ENCODE results near the gene C20orf202.

C20orf202 gene

DNA sequence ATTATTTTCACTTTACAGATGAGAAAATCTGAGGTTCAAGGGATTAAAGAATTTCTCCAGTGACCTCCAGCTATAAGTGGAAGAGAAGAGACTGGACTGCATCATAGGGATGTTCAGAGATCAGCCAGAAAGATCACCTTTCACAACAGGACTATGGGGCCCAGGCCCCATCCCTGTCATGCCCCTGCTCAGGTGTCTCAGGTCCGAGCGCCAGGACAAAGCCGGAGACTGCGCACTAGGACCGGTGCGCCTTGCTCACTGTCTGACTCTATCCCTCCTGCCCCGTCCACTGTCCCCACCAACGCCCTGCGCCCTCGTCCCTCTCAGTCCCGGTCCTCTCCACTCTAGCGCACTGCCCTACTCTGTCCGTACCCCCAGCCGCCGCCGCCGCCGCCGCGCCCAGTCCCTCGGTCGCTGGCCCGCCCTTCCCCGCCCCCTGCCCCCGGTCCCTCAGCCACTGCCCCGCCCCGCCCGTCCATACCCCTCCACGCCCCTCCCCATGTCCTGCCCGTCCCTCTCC, 22.1 kb downstream of the C20orf202 start:
- no peak overlapping the region for H3K27ac ChIP-seq (ENCODE audit: low read depth, low read length)
- H3K4me2 ChIP-seq (ENCODE audit: low read depth, low read length, poor library complexity, severe bottlenecking): no peak overlapping the region
- no peak overlapping the region for H3K4me3 ChIP-seq (ENCODE audit: insufficient read depth, low read length, poor library complexity, severe bottlenecking)
- no peaks in the 10 kb centered on the region for H3F3A ChIP-seq (ENCODE audit: insufficient read depth)
- no peaks in the 10 kb centered on the region for H4K20me1 ChIP-seq (ENCODE audit: low read depth, low read length)
- H3K9me2 ChIP-seq (replicated peaks; ENCODE audit: insufficient read depth, low read length): no peaks in the 10 kb centered on the region
- H3K9me3 ChIP-seq (ENCODE audit: insufficient read depth, low read length): no peaks in the 10 kb centered on the region
- H3K36me3 ChIP-seq (ENCODE audit: low read length): no peaks in the 10 kb centered on the region
- no peaks in the 10 kb centered on the region for H3K79me2 ChIP-seq (ENCODE audit: insufficient read depth, low read length)
- no peaks in the 10 kb centered on the region for H3K27me3 ChIP-seq (ENCODE audit: low read length)
- no peak for TF ChIP-seq CTCF (IDR thresholded peaks at IDR 0.05; ENCODE audit: insufficient read depth, low read length, poor library complexity, severe bottlenecking)
- no peak for TF ChIP-seq EZH2phosphoT487 (conservative IDR thresholded peaks at IDR 0.05; ENCODE audit: low read length)
- no peak overlapping the region for H2AFZ ChIP-seq (ENCODE audit: low read depth, low read length, severe bottlenecking)
- no peak overlapping the region for H3K9ac ChIP-seq (ENCODE audit: low read length)

DNA sequence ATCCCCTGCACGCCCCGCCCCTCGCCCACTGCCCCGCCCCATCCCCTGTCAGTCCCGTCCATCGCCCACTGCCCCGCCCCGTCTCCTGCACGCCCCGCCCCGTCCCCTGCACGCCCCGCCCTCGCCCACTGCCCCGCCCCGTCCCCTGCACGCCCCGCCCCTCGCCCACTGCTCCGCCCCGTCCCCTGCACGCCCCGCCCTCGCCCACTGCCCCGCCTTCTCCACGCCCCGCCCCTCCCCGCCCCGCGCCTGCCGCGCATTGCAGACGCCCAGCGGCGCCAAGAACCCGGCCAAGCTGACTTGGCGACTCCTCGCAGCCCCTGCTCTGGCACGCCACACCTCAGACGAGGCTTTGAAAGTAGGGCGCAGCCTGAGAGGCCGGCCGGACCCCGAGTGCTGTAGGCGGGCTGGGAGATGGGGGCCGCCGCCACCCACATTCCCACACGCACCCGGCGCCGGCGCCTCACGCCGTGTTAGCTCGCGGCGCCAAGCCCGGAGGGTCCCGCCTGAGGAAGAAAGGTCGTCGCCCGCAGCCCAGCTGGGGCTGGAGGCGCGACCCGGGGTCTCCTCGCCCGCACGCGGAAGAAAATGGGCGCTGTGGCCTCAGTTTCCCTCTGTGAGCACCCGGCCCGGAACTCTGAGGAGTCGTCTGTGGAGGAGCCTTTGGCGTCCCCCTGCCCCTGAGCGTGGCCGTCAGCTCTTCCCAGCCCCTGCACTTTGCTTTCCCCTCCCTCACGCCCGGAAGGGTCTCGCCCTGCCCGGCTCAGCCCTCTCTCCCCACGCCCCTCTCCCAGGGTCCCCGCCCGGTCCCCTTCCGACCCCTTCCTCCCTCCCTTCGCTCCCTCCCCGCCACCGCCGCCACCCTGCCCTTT, 22.8 kb downstream of the C20orf202 start, which contains the start of gene RAD21L1:
RAD21L1 (plus strand) TSS at position 262 of the 872 bp plus-strand sequence. CDS start 2,410 bp downstream, outside the sequence.
- H3K4me3 ChIP-seq (ENCODE audit: insufficient read depth, low read length, poor library complexity, severe bottlenecking): no peak within 1 kb of the TSS
- no peaks in the 10 kb centered on the region for H3K79me2 ChIP-seq (ENCODE audit: insufficient read depth, low read length)
- H3K9ac ChIP-seq (ENCODE audit: low read length): no peak within 1 kb of the TSS
- no peak within 1 kb of the TSS for H3K27ac ChIP-seq (ENCODE audit: low read depth, low read length)
- no peak within 1 kb of the TSS for H2AFZ ChIP-seq (ENCODE audit: low read depth, low read length, severe bottlenecking)
- no peaks in the 10 kb centered on the region for H3F3A ChIP-seq (ENCODE audit: insufficient read depth)
- H3K27me3 ChIP-seq (ENCODE audit: low read length): no peaks in the 10 kb centered on the region
- no peaks in the 10 kb centered on the region for H3K36me3 ChIP-seq (ENCODE audit: low read length)
- no peaks in the 10 kb centered on the region for H3K9me3 ChIP-seq (ENCODE audit: insufficient read depth, low read length)
- TF ChIP-seq CTCF (IDR thresholded peaks at IDR 0.05; ENCODE audit: insufficient read depth, low read length, poor library complexity, severe bottlenecking) (no peak), EZH2phosphoT487 (conservative IDR thresholded peaks at IDR 0.05; ENCODE audit: low read length) (no peak)
- H3K9me2 ChIP-seq (replicated peaks; ENCODE audit: insufficient read depth, low read length): no peaks in the 10 kb centered on the region
- no peak within 1 kb of the TSS for H3K4me2 ChIP-seq (ENCODE audit: low read depth, low read length, poor library complexity, severe bottlenecking)
- no peaks in the 10 kb centered on the region for H4K20me1 ChIP-seq (ENCODE audit: low read depth, low read length)

- Histone ChIP-seq H3K4me2 (ENCODE audit: low read depth, low read length, poor library complexity, severe bottlenecking) (no peak overlapping the region), H3K9me3 (ENCODE audit: insufficient read depth, low read length) (no peaks in the 10 kb centered on the region), H3K27ac (ENCODE audit: low read depth, low read length) (no peak overlapping the region), H3K79me2 (ENCODE audit: insufficient read depth, low read length) (no peaks in the 10 kb centered on the region), H3K9me2 (replicated peaks; ENCODE audit: insufficient read depth, low read length) (no peaks in the 10 kb centered on the region), H3F3A (ENCODE audit: insufficient read depth) (no peaks in the 10 kb centered on the region), H3K36me3 (ENCODE audit: low read length) (no peaks in the 10 kb centered on the region), H2AFZ (ENCODE audit: low read depth, low read length, severe bottlenecking) (no peak overlapping the region), H3K27me3 (ENCODE audit: low read length) (no peaks in the 10 kb centered on the region), H4K20me1 (ENCODE audit: low read depth, low read length) (no peaks in the 10 kb centered on the region), H3K4me3 (ENCODE audit: insufficient read depth, low read length, poor library complexity, severe bottlenecking) (no peak overlapping the region), H3K9ac (ENCODE audit: low read length) (no peak overlapping the region)
- TF ChIP-seq CTCF (IDR thresholded peaks at IDR 0.05; ENCODE audit: insufficient read depth, low read length, poor library complexity, severe bottlenecking): no peak
- TF ChIP-seq EZH2phosphoT487 (conservative IDR thresholded peaks at IDR 0.05; ENCODE audit: low read length): no peak
Observed at GRCh38 chr20:1229541-1229940, 26.3 kb downstream of the C20orf202 start.
